Stimulated activated CD4-positive, alpha-beta T cell treated with anti-CD3 and anti-CD28 coated beads, Interleukin-15, amount 100 ng/mL, for 24 hours (primary cell): ENCODE measurements around the gene CCBE1.

Experiments used
- DNase-seq: peaks from one replicate; pipeline ENCODE4 v3.0.0-alpha.2; 2020

CCBE1 gene

GRCh38 chr18:59564561-59564960, 132.7 kb downstream of the CCBE1 start:
- DNase-seq = no peak

DNA sequence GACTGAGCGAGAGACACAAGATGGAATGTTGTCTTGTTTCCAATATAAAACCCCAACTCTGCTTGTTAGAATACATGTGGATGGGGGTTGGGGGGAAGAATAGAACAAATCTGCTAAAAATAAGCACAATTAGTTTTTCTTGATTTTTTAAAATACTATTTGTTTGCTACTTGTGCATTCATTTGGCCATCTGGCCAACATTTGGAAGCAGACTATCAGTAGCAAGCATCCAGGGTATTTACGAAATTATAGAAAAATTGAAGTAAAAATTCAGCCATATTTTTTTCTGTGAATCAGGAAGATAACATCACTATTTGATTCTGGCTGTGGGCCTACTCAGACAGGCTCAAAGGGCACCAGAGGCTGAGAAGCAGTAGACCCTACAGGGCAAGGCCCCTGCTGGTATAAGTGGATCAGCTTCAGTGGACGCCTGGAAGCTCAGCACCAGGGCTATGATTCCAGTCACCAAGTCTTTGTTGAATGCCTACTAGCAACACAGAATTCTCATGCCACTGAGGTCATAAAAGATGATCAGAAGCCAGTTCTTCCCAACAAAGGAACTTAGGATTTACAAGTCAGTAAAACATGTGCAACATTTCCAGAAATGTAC, 133.9 kb downstream of the CCBE1 start:
- DNase-seq = no peak

GRCh38 chr18:59562751-59563150, 134.5 kb downstream of the CCBE1 start:
- no peak for DNase-seq

DNA sequence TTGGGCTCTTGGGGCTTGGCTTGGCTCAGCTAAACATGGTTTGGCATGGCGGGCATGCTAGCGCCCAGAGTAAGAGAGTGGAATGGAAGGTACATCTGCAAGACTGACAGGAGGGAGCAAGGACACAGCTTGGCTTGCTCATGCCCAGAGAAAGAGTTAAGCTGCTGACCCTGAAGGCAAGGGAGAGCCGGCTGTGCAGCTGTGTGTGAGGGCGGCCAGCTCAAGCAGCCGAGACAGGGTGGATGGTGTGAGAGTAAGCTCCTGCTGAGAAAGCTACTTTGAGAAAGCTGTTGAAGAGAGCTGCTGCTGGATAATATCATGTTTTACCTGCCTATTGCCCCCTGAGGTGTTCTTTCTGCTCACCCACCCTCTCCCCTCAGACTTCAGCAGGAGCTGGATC, 135.6 kb downstream of the CCBE1 start:
- no peak for DNase-seq

DNA sequence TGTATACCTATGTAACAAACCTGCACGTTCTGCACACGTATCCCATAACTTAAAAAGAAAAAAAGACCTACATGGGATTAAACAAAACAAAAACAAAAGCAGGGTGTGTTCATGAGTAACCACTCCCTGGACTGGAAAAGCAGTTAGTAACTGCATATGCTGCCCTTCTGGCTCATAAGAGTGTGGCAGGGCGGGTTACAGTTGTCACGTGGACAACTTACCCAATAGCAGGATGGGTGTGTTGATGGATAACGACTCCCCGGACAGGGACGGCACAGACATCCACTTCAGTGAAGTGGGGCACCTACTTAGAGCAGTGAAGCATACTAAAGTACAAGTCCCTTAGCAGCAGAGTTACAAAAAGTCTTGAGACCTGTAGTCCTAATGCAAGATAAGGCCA, 136.7 kb downstream of the CCBE1 start:
- DNase-seq = no peak

DNA sequence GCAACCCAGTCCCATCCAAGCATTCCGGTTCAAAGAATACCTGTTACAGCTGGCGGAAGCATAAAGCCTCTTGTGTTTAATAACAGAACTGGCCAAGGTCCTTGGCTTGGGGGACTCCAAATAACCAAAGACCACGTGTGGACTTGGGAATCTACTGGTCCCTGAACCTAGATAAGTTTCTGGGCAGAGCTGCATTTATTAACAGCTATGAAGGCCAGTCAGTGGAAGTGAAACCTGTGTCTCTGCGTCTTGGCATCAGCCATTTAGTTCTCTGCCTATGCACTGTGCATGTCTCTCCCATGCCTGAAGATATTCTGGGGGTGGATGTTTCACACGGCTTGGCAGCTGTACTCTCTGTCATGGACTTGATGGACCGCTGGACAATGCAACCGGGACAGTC, 137.7 kb downstream of the CCBE1 start:
- DNase-seq = no peak

GRCh38 chr18:59555995-59556659, 141.1 kb downstream of the CCBE1 start:
- no peak for DNase-seq

- no peak for DNase-seq
Measured at GRCh38 chr18:59554796-59555335, 142.4 kb downstream of the CCBE1 start.

GRCh38 chr18:59553273-59553870, 143.9 kb downstream of the CCBE1 start:
- no peak for DNase-seq

- DNase-seq = no peak
Measured at GRCh38 chr18:59551902-59552635, 145.2 kb downstream of the CCBE1 start.

DNA sequence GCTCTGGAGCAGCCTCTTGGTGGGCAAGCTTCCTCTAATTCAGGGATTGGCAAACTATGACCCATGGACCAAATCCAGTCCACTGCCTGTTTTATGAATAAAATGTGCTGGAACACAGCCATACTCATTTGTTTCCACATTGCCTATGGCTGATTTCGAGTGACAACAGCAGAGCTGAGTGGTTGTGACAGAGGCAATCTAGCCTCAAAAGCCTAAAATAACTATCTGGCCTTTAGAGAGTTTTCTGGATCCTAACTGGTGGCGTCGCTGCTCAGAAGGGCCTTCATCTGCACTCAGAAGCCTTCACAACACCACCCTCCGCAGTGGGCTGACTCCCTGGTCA, 147.1 kb downstream of the CCBE1 start:
- DNase-seq = no peak

- no peak for DNase-seq
Measured at GRCh38 chr18:59549503-59550173, 147.6 kb downstream of the CCBE1 start.

DNA sequence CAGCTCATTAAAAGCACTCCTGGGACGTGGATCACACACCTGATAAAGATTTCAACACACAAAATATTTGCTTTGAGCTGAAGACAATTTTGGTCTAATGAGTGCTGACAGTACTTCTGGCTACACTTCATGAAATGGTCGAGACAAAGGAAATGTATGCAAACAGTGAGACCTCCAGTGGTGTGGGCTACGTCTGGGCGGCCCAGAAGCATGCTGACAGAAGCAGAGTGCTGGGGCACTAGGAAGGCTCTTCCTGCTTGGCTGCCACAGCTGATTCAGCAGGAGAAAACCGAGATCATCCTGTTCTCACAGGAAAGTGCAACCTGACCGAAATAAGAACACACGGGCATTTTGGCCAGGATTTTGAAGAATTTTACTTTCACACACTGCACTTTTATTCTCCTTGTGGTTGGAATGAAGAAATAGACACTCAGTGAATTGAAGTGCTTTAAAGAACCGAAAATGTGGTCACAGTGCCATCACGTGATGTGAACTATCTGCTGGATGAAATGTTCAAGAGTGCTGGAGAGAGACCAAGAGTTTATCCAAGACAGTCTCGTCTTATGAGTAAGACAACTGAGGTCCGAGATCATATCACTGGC, 149.5 kb downstream of the CCBE1 start:
- DNase-seq = no peak

GRCh38 chr18:59546188-59546587, 151.0 kb downstream of the CCBE1 start:
- DNase-seq = no peak

GRCh38 chr18:59540780-59541179, 156.4 kb downstream of the CCBE1 start:
- DNase-seq = no peak

DNA sequence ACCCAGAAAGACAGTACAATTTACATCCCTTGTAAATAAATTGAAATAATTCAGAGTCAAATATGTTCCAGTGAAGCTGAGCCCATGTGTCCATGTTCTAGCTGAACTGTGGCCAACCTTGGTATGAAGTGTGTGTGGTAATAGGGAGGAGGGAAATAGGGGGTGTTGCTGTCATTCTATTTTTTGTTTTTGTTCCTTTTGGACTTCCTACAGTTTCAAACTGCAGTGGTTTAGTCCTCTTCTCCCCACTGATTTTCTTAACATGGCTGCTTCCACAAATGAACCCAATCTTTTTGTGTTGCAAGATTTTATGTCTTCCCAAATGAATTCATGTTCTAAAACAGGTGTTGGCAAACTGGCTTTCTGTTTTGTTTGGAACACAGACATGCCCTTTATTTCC, 156.9 kb downstream of the CCBE1 start:
- DNase-seq = no peak

GRCh38 chr18:59539108-59539507, 158.1 kb downstream of the CCBE1 start:
- no peak for DNase-seq

DNA sequence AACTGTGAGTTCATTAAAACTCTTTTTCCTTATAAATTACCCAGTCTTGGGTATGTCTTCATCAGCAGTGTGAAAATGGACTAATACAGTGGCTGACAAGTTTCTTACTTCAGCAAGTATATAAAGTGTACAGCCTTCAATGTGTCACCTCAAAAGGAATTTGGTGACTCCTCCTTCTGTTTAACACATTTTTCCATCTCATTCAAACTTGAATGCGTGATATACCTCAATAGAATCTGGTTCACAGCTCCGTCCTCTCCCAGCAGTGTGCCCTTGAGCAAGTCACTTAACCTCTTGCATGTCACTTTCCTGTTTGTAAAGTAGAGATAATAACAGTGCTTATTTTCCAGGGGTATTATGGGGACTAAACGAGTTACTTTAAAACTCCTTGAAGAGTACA, 159.6 kb downstream of the CCBE1 start:
- DNase-seq = no peak

- no peak for DNase-seq
Measured at GRCh38 chr18:59536166-59536565, 161.1 kb downstream of the CCBE1 start.

GRCh38 chr18:59535055-59535454, 162.2 kb downstream of the CCBE1 start:
- no peak for DNase-seq

- DNase-seq = no peak
Measured at GRCh38 chr18:59528866-59529265, 168.4 kb downstream of the CCBE1 start.

DNA sequence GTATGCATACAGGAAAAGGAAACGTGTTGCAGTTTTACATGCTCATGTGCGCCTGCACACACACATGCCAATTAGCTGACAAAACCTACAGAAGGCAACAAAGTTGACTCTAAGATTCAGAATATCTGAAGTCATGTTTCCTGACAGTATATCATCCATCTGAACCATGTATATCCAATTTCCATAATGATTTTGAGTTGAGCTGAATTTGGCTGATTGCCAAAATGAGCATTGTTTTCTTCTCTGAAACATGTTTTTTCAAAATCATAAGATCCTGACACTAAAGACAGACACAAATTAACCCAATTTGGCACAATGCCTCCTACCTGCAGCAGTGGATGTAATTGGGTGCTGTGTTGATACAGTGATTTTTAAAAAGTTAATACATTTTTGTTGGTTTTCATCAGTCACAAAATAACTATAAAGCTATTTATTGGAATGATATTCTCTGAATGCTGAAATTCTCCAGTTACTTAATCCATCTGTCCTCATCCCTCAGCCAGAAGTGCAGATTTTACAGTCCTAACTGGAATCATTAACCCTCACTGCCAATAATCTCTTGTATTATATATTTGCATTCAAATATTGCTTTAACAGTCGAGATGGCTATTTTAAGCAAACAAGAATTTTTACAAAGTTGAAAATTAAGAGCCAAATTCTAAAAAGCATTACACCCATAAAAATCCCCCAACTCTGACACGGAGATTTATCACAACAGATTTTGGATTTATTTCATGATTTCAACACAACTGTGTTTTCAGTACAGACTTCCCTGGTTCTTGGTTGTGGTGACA, 176.5 kb downstream of the CCBE1 start:
- DNase-seq = no peak
